GM12892 (cell line): ENCODE results near the gene CST11.

Experiments
- DNase-seq: peaks from one replicate; pipeline ENCODE4 v3.0.0; 2011; ENCODE audit not compliant: insufficient read length
- FAIRE-seq: peaks from 2 replicates; lab custom pipeline; 2011; peaks lifted over from hg19 to GRCh38; lab: Jason Lieb, UNC
- POLR2A ChIP-seq: IDR thresholded peaks from 2 replicates; pipeline ENCODE4 v1.6.1; 2011; ENCODE audit warnings: low read depth, low read length, control low read depth
- POLR2AphosphoS5 ChIP-seq: IDR thresholded peaks from 2 replicates; pipeline ENCODE4 v1.6.1; 2011; ENCODE audit warnings: low read depth, low read length, control low read depth
- TAF1 ChIP-seq: IDR thresholded peaks from 2 replicates; pipeline ENCODE4 v1.6.1; 2011; ENCODE audit warnings: low read depth, mild to moderate bottlenecking, control low read depth, low read length, borderline replicate concordance

CST11 gene

DNA sequence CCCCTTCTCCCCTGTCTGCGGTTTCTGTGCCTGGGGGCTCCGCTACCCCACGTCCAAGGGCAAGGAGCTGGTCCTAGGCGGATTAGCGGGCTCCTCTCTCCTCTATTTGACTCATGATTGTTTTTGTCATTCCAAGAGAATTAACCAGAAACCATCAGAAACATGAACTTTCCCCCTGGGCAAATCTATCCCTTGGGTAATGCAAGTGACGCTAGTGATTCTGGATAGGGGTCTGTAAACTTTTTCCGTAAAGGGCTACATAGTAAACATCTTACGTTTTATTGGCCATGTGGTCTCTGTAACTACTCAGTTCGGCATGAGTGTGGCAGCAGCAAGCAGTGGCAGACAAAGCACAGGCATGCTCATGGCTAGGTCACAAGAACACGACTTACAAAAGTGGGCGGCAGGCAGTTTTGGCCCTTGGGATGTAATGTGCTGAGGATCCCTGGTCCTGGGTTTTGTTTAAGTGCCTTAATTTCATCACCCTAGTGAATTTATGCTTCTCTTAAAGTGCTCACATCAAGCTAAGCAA, 654 bp downstream of the CST11 start:
- DNase-seq (no peak), FAIRE-seq (no peak)
- TF ChIP-seq TAF1 (no peak), POLR2AphosphoS5 (no peak), POLR2A (no peak)

DNA sequence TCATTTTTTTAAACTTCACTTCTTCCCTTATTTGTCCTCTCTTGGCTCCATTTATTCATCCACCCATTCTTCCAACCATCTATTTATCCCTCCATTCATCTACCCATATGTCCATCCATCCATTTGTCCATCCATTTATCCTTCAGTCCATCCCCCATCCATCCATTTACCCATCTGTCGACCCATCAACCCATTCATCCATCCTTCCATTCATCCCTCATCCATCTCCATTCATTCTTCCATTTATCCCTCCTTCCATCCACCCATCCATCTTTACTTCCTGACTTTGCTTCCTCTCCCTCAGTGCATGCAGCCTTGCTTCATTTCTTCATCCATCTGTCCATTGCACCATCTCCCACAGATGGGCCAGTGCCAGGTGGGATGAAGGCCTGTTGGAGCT, 1.8 kb downstream of the CST11 start:
- TF ChIP-seq TAF1 (no peak), POLR2AphosphoS5 (no peak), POLR2A (no peak)
- DNase-seq (no peak), FAIRE-seq (no peak)

GRCh38 chr20:23449421-23449820, 3.3 kb downstream of the CST11 start:
- FAIRE-seq = peak; percentile 48
- DNase-seq = no peak

GRCh38 chr20:23448167-23448566, 4.5 kb downstream of the CST11 start:
- no peak for FAIRE-seq

More at GRCh38 chr20:23449421-23449820, 3.3 kb downstream of the CST11 start:
- TF ChIP-seq POLR2AphosphoS5 (no peak), POLR2A (no peak), TAF1 (no peak)

DNA sequence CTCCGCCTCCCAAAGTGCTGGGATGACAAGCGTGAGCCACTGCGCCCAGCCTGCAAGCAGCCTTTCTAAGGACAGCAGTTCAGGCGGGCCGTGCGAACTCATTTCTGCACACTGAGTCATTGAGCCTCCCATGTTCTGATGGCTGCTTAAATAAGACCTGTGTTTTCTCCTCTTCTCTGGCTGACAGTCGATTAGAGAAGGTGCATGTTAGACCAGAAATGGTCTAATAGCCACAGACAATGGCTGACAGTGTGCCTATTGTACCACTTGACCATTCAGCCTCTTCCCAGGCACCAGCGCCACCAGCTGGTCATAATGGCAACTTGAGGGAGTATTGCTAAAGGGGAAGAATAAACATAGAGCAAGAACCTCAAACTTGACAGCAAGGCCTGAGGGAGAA, 6.2 kb downstream of the CST11 start:
- TF ChIP-seq TAF1 (no peak), POLR2A (no peak), POLR2AphosphoS5 (no peak)
- DNase-seq (peak; percentile 27), FAIRE-seq (no peak)

More at GRCh38 chr20:23448167-23448566, 4.5 kb downstream of the CST11 start:
- DNase-seq = no peak
- TF ChIP-seq POLR2A (no peak), POLR2AphosphoS5 (no peak), TAF1 (no peak)

- no peak for TF ChIP-seq POLR2A
- no peak for TF ChIP-seq POLR2AphosphoS5
- TF ChIP-seq TAF1 = no peak
- no peak for DNase-seq
- FAIRE-seq = no peak
Observed at GRCh38 chr20:23445596-23446217, 7.0 kb downstream of the CST11 start.

GRCh38 chr20:23444859-23445258, 7.8 kb downstream of the CST11 start:
- DNase-seq (no peak), FAIRE-seq (no peak)
- TF ChIP-seq TAF1 = no peak
- TF ChIP-seq POLR2A = no peak
- TF ChIP-seq POLR2AphosphoS5 = no peak

DNA sequence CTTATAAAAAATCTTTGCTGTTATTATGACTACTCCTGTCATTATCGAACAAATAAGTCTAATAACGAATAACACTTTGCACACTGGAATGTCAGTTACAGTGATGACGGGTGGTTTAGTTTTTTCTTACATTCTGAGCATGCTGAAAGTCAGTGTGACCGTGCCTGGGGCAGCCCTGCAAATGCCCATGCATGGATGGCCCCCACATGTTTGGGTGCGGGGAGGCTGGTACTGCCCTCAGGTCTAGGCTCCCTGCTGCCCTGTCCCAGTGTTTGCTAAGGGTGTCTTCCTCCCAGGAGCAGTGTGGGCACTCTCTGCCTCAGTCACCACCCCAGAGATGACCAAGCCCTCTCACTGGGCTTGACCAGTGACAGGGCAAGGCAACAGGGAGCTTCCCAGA, 10.2 kb downstream of the CST11 start:
- no peak for TF ChIP-seq POLR2A
- DNase-seq (no peak), FAIRE-seq (no peak)

DNA sequence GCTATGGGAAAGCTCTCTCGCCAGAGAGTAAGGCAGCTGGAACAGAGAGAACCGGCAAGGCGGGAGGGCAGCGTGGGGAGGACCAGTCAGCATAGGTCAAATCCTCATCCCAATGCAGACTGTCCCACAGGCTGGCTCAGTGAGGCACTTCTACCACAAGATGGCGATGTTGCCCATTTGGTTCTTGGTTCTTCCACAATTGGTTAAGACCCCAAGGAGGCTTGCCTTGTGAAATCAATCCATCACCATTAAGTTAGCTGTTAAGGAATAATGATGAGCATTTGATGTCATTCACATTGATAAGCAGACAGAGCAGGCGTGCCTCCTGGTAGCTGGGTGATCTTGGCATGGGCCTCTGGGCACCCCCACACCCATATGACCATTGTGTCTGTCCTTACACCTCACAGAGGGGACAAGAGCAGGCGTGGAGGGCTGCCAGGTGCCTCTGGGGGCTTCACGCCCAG, 10.8 kb downstream of the CST11 start:
- FAIRE-seq = peak; percentile 93
- no peak for TF ChIP-seq POLR2AphosphoS5
- no peak for TF ChIP-seq TAF1
- TF ChIP-seq POLR2A = no peak
- peak; percentile 59 for DNase-seq

- DNase-seq = no peak
- TF ChIP-seq TAF1 = no peak
- no peak for TF ChIP-seq POLR2AphosphoS5
- no peak for TF ChIP-seq POLR2A
- FAIRE-seq = no peak
Observed at GRCh38 chr20:23440004-23440403, 12.7 kb downstream of the CST11 start.

GRCh38 chr20:23438661-23439060, 14.0 kb downstream of the CST11 start:
- FAIRE-seq (no peak), DNase-seq (no peak)
- TF ChIP-seq POLR2A (no peak), POLR2AphosphoS5 (no peak), TAF1 (no peak)

DNA sequence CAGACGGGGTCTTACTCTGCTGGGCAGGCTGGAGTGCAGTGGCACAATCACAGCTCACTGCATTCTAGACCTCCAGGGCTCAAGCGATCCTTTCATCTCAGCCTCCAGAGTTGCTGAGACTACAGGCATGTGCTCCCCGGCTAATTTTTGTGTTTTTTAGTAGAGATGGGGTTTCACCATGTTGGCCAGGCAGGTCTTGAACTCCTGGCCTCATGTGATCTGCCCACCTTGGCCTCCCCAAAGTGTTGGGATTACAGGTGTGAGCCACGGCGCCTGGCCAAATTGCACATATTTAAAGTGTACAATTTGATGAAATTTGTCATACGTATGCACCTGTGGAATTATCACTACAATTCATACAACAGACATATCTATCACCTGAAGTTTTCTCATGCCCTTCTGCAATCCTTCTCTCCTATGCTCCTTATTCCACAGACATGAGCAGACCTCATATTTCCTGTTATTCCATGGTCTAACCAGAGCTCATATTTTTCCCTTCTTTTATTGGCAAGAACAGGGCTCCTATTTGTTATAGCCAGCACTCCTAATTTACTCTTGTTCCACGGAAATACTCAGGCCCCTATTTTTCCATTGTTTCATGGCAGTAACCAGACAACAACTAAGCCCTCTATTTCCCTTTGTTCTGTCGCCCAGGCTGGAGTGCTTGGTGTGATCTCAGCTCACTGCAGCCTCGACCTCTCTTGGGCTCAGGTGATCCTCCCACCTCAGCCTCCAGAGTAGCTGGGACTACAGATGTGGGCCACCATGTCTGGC, 15.4 kb downstream of the CST11 start:
- FAIRE-seq = no peak
- TF ChIP-seq POLR2A (no peak), POLR2AphosphoS5 (no peak), TAF1 (no peak)
- DNase-seq = no peak
